GM12878 (cell line): ENCODE measurements around the gene ACD. TPM values are rescaled to one million over a fixed set of nuclear protein-coding genes. Genes with fewer than 3 reads are reported as not detected.

Source experiments
- ATAC-seq: fragments of 200-7000 bp; cut with Tn5 transposase; 3 replicates; pipeline ENCODE4 v1.9.1; 2020; ENCODE audit warnings: mild to moderate bottlenecking, moderate library complexity
- BruUV-seq: library from RNA; stranded (reverse); fragments of 400-500 nt; replicated peaks from 2 replicates; lab custom pipeline; 2021; lab: Mats Ljungman, UMichigan
- CTCF ChIA-PET: fragments of 300-600 bp; sonication (Branson Sonifier 250); formaldehyde crosslinking; extraction: SDS; loops from one replicate; lab custom pipeline; 2021; ENCODE audit warnings: inconsistent platforms; lab: Yijun Ruan, JAX
- POLR2A ChIA-PET: fragments of 350-600 bp; formaldehyde crosslinking; extraction: SDS; loops from one replicate; lab custom pipeline; 2021; ENCODE audit warnings: inconsistent platforms; lab: Charles Lee
- RAD21 ChIA-PET: fragments of 300-600 bp; sonication (Branson Sonifier 250); formaldehyde crosslinking; loops from one replicate; lab custom pipeline; 2023; ENCODE audit warnings: antibody characterized with exemption; ENCODE audit not compliant: unreplicated experiment; lab: Charles Lee
- SMC1A ChIA-PET: fragments of 300-600 bp; sonication (Branson Sonifier 250); formaldehyde crosslinking; loops from one replicate; lab custom pipeline; 2023; ENCODE audit not compliant: unreplicated experiment, uncharacterized antibody; lab: Charles Lee
- DNase-seq: peaks from one replicate; pipeline ENCODE4 v3.0.0-alpha.2; 2011; ENCODE audit warnings: low read depth, low spot score
- FAIRE-seq: peaks from 3 replicates; lab custom pipeline; 2011; peaks lifted over from hg19 to GRCh38; lab: Jason Lieb, UNC
- H2AFZ ChIP-seq: 2 replicates; pipeline ENCODE4 v1.6.0; 2011; ENCODE audit warnings: low read depth, low read length, control low read depth; ENCODE audit not compliant: control insufficient read depth
- H3K27ac ChIP-seq: 2 replicates; pipeline ENCODE4 v1.5.1; 2011; ENCODE audit warnings: control low read depth; ENCODE audit not compliant: control insufficient read depth, insufficient read depth
- H3K27me3 ChIP-seq, 2 experiments: replicated peaks in 1 of 2; 2 replicates each; pipeline versions ENCODE4 v1.6.0 to v1.6.1; 2011; ENCODE audit warnings: low read length in 1 of 2; ENCODE audit not compliant: control insufficient read depth in 2 of 2, insufficient read depth in 2 of 2
- H3K36me3 ChIP-seq, 2 experiments: 2 replicates each; pipeline ENCODE4 v1.5.1; 2011; ENCODE audit warnings: low read length in 1 of 2; ENCODE audit not compliant: control insufficient read depth in 2 of 2, insufficient read depth in 2 of 2
- H3K4me1 ChIP-seq: 2 replicates; pipeline ENCODE4 v1.6.1; 2011; ENCODE audit warnings: mild to moderate bottlenecking, low read length, moderate library complexity, mixed read lengths; ENCODE audit not compliant: control insufficient read depth, insufficient read depth
- H3K4me2 ChIP-seq: 2 replicates; pipeline ENCODE4 v1.6.0; 2011; ENCODE audit warnings: control low read depth; ENCODE audit not compliant: control insufficient read depth, insufficient read depth
- H3K4me3 ChIP-seq: fragments of 200-600 bp; sonication (generic); 2 replicates; pipeline ENCODE4 v1.5.1; 2016
- H3K79me2 ChIP-seq: 2 replicates; pipeline ENCODE4 v1.6.0; 2011; ENCODE audit warnings: low read length; ENCODE audit not compliant: control insufficient read depth, insufficient read depth
- H3K9ac ChIP-seq: 2 replicates; pipeline ENCODE4 v1.8.0; 2011; ENCODE audit warnings: low read length, control low read depth, mixed read lengths; ENCODE audit not compliant: control insufficient read depth, insufficient read depth
- H3K9me3 ChIP-seq: replicated peaks from 3 replicates; pipeline ENCODE4 v1.5.1; 2011; ENCODE audit warnings: mild to moderate bottlenecking, low read length; ENCODE audit not compliant: control insufficient read depth, insufficient read depth
- H4K20me1 ChIP-seq: 2 replicates; pipeline ENCODE4 v1.6.0; 2011; ENCODE audit not compliant: control insufficient read depth, insufficient read depth
- EP300 ChIP-seq, 2 experiments: fragments of 150-350 bp in 1 of 2; IDR thresholded peaks; 2 replicates each; pipeline ENCODE4 v1.6.1; 2011 to 2012; ENCODE audit warnings: low read depth in 2 of 2, low read length in 2 of 2, borderline replicate concordance in 1 of 2, improper control_type of control experiment in 1 of 2, inconsistent platforms in 1 of 2; ENCODE audit not compliant: control insufficient read depth in 1 of 2
- KAT2A ChIP-seq: conservative IDR thresholded peaks from 2 replicates; pipeline ENCODE4 v1.6.1; 2011; ENCODE audit warnings: low read depth, low read length; ENCODE audit not compliant: control insufficient read depth
- MXI1 ChIP-seq: fragments of 150-350 bp; IDR thresholded peaks from 2 replicates; pipeline ENCODE4 v1.6.1; 2011; ENCODE audit warnings: low read depth, mild to moderate bottlenecking, inconsistent platforms, low read length, improper control_type of control experiment
- NBN ChIP-seq: fragments of 450-650 bp; IDR thresholded peaks from 2 replicates; pipeline ENCODE4 v1.6.1; 2016
- NFYB ChIP-seq: IDR thresholded peaks from 2 replicates; pipeline ENCODE4 v1.6.1; 2011; ENCODE audit warnings: low read depth, mild to moderate bottlenecking, low read length, improper control_type of control experiment, moderate library complexity; ENCODE audit not compliant: insufficient read depth
- RBBP5 ChIP-seq: fragments of 200-600 bp; sonication (generic); conservative IDR thresholded peaks from 2 replicates; pipeline ENCODE4 v1.6.1; 2016
- SREBF2 ChIP-seq: IDR thresholded peaks from 2 replicates; pipeline ENCODE4 v1.6.1; 2012; ENCODE audit warnings: mild to moderate bottlenecking, low read length
- ZBTB11 ChIP-seq: fragments of 450-650 bp; formaldehyde crosslinking; IDR thresholded peaks from 2 replicates; pipeline ENCODE4 v1.5.0; 2022; ENCODE audit warnings: mild to moderate bottlenecking, missing genetic modification characterization
- ZNF384 ChIP-seq: IDR thresholded peaks from 2 replicates; pipeline ENCODE4 v1.6.1; 2012; ENCODE audit warnings: low read depth, mild to moderate bottlenecking, low read length, improper control_type of control experiment, borderline replicate concordance
- WGBS: methylation state at CpG from one replicate; pipeline ENCODE4 v1.1.6; 2016; ENCODE audit warnings: low lambda C conversion rate; ENCODE audit not compliant: insufficient replicate concordance, insufficient coverage; ENCODE audit errors: missing lambda C conversion rate; 5-methylcytosine and 5-hydroxymethylcytosine counted together
- in situ Hi-C: fragments of 300-500 bp; cut with MboI; formaldehyde crosslinking; loops from 9 replicates; pipeline ENCODE4 v1.14.3; 2018; ENCODE audit warnings: mixed read lengths
- intact Hi-C: fragments of 100-400 bp; cut with micrococcal nuclease; formaldehyde crosslinking; loops from one replicate; pipeline ENCODE4 v1.14.2; 2022; ENCODE audit not compliant: unreplicated experiment
- polyA plus RNA-seq, 11 experiments: library from polyadenylated mRNA; depleted of rRNA in 4 of 11; unstranded in 6 of 11; stranded (reverse) in 5 of 11; fragments of >200 nt; fragmentation: Nextera tagmentation in 4 of 11; fragmentation: Illumina TruSeq in 1 of 11; extraction: Ambion mirVana in 4 of 11; extraction: Trizol in 1 of 11; gene quantifications; 1 replicate in 1 of 11; 2 replicates in 10 of 11; pipeline versions ENCODE4 v1.2.1 to v1.2.3, GENCODE V29; 2011 to 2016; ENCODE audit warnings: inconsistent platforms in 2 of 11, missing spikeins in 2 of 11, low read depth in 1 of 11
- total RNA-seq, 4 experiments: library from RNA; depleted of rRNA in 3 of 4; stranded (reverse); fragments of >200 nt in 3 of 4; fragmentation: Illumina TruSeq in 1 of 4; extraction: Trizol in 1 of 4; gene quantifications; 2 replicates each; pipeline versions ENCODE4 v1.2.1 to v1.2.3, GENCODE V29; 2013 to 2021

Gene ACD
- total and polyA plus RNA-seq, 10 of the 15 experiments (the other 5 are each of a cell fraction or from before 2014, with no cell fraction given), result 2.9 to 46.7 (median 23.9) TPM

GRCh38 chr16:67704110-67704509, 44.0 kb upstream of the ACD start (continued):
- no peak for TF ChIP-seq EP300 (IDR thresholded peaks at IDR 0.05; ENCODE audit: borderline replicate concordance in 1 of 2, control insufficient read depth in 1 of 2, low read depth in 2 of 2, low read length in 2 of 2)
- TF ChIP-seq, all 136 proteins: peak for 0

GRCh38 chr16:67703626-67704025, 43.6 kb upstream of the ACD start:
- RAD21 ChIA-PET, result no interaction called here

More at GRCh38 chr16:67703626-67704025, 43.6 kb upstream of the ACD start:
- no peak overlapping the region for H3K4me3 ChIP-seq
- TF ChIP-seq ZBTB11 (no peak), ZNF384 (no peak), RBBP5 (no peak), MXI1 (no peak), NBN (no peak), KAT2A (no peak), SREBF2 (no peak), NFYB (no peak)
- TF ChIP-seq, all 136 proteins: peak for 0
- ChIA-PET POLR2A (interaction anchor here (0.6 kb wide), 2 partner anchors 912 to 1054 kb away, joined by 4 to 5 read pairs; no protein-coding TSS in a partner anchor), SMC1A (no interaction called here), CTCF (interaction anchor here (1.1 to 1.6 kb wide), 3 partner anchors 14 to 30 kb away, joined by 3 to 4 read pairs (median 4); no protein-coding TSS in a partner anchor)
- Histone ChIP-seq H3K27ac (no peak overlapping the region), H2AFZ (no peak overlapping the region), H3K9ac (no peak overlapping the region), H3K36me3 (no peaks in the 10 kb centered on the region), H3K27me3 (no peaks in the 10 kb centered on the region), H4K20me1 (no peaks in the 10 kb centered on the region), H3K4me1 (no peaks in the 10 kb centered on the region; the same call in 1 of the 2 replicates), H3K79me2 (no peaks in the 10 kb centered on the region; the same call in none of the 2 replicates), H3K4me2 (no peak overlapping the region), H3K9me3 (no peaks in the 10 kb centered on the region; the same call in 2 of the 3 replicates)
- WGBS, result 50% methylated on average over 2 of the region's 2 CpGs
- DNase-seq, result no peak
- no peak for ATAC-seq
- in situ Hi-C loops, result no loop called here
- no peak for FAIRE-seq
- intact Hi-C loops, result no loop called here
- no TSS peak for BruUV-seq
